ENCODE data around the gene SELENON.

DNA sequence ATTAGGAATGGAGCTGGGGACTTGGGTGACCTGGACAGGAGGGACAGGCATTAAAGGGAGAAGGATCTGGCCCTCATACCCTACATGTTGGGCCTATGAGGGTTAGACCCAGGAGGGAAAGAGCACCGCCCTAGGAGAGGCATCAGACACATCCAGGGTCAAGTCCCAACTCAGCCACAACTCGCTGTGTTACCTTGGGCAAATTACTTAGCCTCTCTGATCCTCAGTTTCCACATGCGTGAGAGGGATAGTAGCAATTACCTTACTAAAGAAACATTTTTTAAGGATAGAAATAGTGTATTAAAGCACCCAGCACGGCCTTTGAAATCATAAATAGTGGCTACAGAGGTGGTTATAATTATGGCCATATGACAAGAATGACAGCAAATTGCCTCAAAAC lies 20.1 kb upstream of the SELENON start:
- TF ChIP-seq, protein P1, sequence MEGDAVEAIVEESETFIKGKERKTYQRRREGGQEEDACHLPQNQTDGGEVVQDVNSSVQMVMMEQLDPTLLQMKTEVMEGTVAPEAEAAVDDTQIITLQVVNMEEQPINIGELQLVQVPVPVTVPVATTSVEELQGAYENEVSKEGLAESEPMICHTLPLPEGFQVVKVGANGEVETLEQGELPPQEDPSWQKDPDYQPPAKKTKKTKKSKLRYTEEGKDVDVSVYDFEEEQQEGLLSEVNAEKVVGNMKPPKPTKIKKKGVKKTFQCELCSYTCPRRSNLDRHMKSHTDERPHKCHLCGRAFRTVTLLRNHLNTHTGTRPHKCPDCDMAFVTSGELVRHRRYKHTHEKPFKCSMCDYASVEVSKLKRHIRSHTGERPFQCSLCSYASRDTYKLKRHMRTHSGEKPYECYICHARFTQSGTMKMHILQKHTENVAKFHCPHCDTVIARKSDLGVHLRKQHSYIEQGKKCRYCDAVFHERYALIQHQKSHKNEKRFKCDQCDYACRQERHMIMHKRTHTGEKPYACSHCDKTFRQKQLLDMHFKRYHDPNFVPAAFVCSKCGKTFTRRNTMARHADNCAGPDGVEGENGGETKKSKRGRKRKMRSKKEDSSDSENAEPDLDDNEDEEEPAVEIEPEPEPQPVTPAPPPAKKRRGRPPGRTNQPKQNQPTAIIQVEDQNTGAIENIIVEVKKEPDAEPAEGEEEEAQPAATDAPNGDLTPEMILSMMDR (IDR thresholded peaks at IDR 0.05) = no peak
- TF ChIP-seq POLR2A (IDR thresholded peaks at IDR 0.05) = no peak

Measured in adrenal gland (tissue), 5 donors.